ENCODE data around the gene SELENOS.

SELENOS gene

DNA sequence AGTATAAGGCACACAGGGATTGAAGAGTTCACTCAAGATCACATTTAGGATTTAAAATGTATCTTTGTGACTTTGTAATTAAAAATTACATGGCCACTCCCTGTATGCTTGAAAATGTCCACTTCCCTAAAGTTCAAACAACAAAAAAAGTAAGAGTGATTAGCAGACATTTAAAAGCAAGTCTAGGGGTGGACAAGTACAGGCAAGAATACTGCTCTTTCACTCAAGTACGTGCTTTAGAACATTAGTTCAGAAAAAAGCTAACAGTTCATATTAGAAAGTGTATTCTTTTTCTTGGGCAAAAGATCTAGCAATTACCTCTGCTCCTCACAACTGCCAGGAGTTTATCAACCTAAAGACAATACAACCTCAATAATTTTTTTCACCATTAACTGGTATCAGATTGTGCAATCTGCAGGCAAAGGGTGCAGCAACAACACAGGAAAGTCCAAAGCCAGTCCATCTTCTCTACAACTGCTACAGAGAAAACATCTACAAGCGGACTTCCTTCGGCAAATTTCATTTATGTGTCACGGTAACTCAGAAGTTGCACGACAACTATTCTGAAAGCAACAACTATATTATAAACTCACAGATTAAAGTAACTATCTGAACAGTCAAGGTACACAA is 43.5 kb downstream of the SELENOS start:
- Mint-ChIP-seq H3K4me1 (peaks cover 68% of the 10 kb centered on the region), H3K27me3 (no peaks in the 10 kb centered on the region), H3K9me3 (peaks cover 6% of the 10 kb centered on the region), H3K36me3 (peaks cover 51% of the 10 kb centered on the region), H3K27ac (no peak overlapping the region), H3K4me3 (no peak overlapping the region)

DNA sequence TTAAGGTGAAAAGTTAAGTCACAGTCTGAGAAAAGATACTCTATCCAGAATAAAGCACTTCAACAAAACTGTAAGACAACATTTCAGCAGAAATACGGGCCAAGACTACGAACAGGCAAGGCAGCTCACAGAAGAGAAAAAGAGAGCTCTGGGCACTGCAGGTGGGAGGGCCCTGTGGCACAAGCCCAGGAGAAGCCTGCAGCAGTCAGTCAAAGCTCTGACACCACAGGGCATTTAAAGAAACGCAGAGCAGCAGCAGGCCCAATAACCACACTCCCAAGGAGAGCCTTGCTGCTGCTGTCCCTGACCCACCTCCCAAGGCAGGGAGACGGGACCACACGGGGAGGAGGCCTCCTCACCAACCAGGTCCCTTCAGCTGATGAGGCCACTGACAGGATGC is 44.6 kb downstream of the SELENOS start:
- Mint-ChIP-seq H3K4me1 (peaks cover 69% of the 10 kb centered on the region), H3K36me3 (peaks cover 60% of the 10 kb centered on the region), H3K27ac (no peak overlapping the region), H3K9me3 (peaks cover 17% of the 10 kb centered on the region), H3K4me3 (no peak overlapping the region), H3K27me3 (no peaks in the 10 kb centered on the region)

DNA sequence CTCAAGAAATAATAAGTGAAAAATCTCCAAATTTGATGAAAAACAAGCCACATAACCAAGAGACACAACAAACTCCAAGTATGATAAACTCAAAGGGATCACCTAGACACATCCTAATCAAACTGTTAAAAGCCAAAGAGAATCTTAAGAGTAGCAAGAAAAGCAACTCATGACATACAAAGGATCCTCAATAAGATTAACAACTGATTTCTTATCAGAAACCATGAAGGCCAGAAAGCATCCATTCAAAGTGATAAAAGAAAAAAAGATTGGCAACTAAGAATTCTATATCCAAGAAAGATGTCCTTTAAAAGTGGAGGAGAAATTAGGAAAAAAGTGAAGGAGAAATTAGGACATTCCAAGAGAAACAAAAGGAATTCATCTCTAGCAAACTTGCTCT is 49.0 kb downstream of the SELENOS start:
- H3K9me3 Mint-ChIP-seq, result peaks cover 19% of the 10 kb centered on the region
- peak overlapping the region; percentile 71 for H3K27ac Mint-ChIP-seq
- H3K4me1 Mint-ChIP-seq, result peaks cover 76% of the 10 kb centered on the region
- peaks cover 60% of the 10 kb centered on the region for H3K36me3 Mint-ChIP-seq
- H3K4me3 Mint-ChIP-seq, result peak overlapping the region; percentile 17
- H3K27me3 Mint-ChIP-seq, result no peaks in the 10 kb centered on the region

DNA sequence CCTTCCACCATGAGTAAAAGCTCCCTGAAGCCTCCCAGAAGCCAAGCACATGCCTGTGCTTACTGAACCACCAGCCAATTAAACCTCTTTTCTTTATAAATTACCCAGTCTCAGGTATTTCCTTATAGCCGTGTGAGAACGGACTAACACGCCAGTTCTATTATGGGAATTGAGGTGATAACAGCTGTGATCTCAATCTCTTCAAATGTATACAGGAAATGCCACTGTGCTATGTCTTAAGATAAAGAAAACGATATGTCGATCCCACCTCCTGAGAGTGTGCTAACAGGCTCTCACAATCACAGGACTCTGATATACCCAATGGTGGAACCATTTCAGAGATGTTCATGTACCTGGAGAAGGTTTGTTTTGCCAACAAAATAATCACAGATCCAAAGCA is 51.6 kb downstream of the SELENOS start:
- H3K9me3 Mint-ChIP-seq, result peaks cover 19% of the 10 kb centered on the region
- H3K27me3 Mint-ChIP-seq, result no peaks in the 10 kb centered on the region
- peak overlapping the region; percentile 23 for H3K4me3 Mint-ChIP-seq
- H3K36me3 Mint-ChIP-seq, result peaks cover 47% of the 10 kb centered on the region
- H3K27ac Mint-ChIP-seq, result peak overlapping the region; percentile 41
- peaks cover 67% of the 10 kb centered on the region for H3K4me1 Mint-ChIP-seq
